ENCODE measurements around the gene KRT23. TPM values are rescaled to one million over a fixed set of nuclear protein-coding genes. Genes with fewer than 3 reads are reported as not detected.
"Not testable (repeated sequence)": the region's sequence is repeated elsewhere in the genome, so short reads cannot be mapped to it uniquely, and the experiment has no call there.

Gene KRT23
- total RNA-seq, 1 donor from 2014 or later: 0.16 TPM

- no peak for DNase-seq
Observed at GRCh38 chr17:40949418-40949817, 12.0 kb upstream of the KRT23 start.

- no peak for DNase-seq
Observed at GRCh38 chr17:40947929-40948328, 10.5 kb upstream of the KRT23 start.

GRCh38 chr17:40945414-40945813 lies 8.0 kb upstream of the KRT23 start:
- DNase-seq: no peak

- no peak for DNase-seq
Observed at GRCh38 chr17:40944531-40944930, 7.1 kb upstream of the KRT23 start.

GRCh38 chr17:40942553-40942952 lies 5.1 kb upstream of the KRT23 start:
- no peak for DNase-seq

- no peak for DNase-seq
Observed at GRCh38 chr17:40940266-40940665, 2.8 kb upstream of the KRT23 start.

GRCh38 chr17:40938981-40939380 lies 1.5 kb upstream of the KRT23 start:
- no peak for DNase-seq

GRCh38 chr17:40936976-40937375 lies 470 bp downstream of the KRT23 start:
- no peak for DNase-seq

- no peak for DNase-seq
Observed at GRCh38 chr17:40936437-40936971, 942 bp downstream of the KRT23 start.

- DNase-seq: no peak
Observed at GRCh38 chr17:40935624-40936023, 1.8 kb downstream of the KRT23 start.

GRCh38 chr17:40932608-40933007 lies 4.8 kb downstream of the KRT23 start:
- no peak for DNase-seq

- DNase-seq: no peak
Observed at GRCh38 chr17:40931311-40931710, 6.1 kb downstream of the KRT23 start.

- DNase-seq: no peak
Observed at GRCh38 chr17:40926341-40926740, 11.1 kb downstream of the KRT23 start.

GRCh38 chr17:40922239-40922638 lies 15.2 kb downstream of the KRT23 start:
- no peak for DNase-seq

- DNase-seq: no peak
Observed at GRCh38 chr17:40921026-40921425, 16.4 kb downstream of the KRT23 start.

GRCh38 chr17:40917116-40917515 lies 20.3 kb downstream of the KRT23 start:
- DNase-seq: not testable (repeated sequence)

GRCh38 chr17:40916366-40916765 lies 21.1 kb downstream of the KRT23 start:
- no peak for DNase-seq

- no peak for DNase-seq
Observed at GRCh38 chr17:40915721-40916256, 21.7 kb downstream of the KRT23 start.

- no peak for DNase-seq
Observed at GRCh38 chr17:40915199-40915661, 22.2 kb downstream of the KRT23 start.

GRCh38 chr17:40914075-40914855 lies 23.2 kb downstream of the KRT23 start:
- DNase-seq: no peak

- DNase-seq: no peak
Observed at GRCh38 chr17:40912486-40913210, 24.8 kb downstream of the KRT23 start.

GRCh38 chr17:40910441-40910841 lies 27.0 kb downstream of the KRT23 start:
- DNase-seq: no peak

GRCh38 chr17:40909755-40910154 lies 27.7 kb downstream of the KRT23 start:
- DNase-seq: no peak

Data from occipital lobe (tissue), 2 donors.